Endothelial cell (in vitro differentiated cells): Measurements from ENCODE around the gene NME7. TPM values are rescaled to one million over a fixed set of nuclear protein-coding genes. Genes with fewer than 3 reads are reported as not detected.

Experiments
- DNase-seq: peaks from one replicate; pipeline ENCODE4 v3.0.0; 2021; ENCODE audit warnings: low spot score
- H3K27ac Mint-ChIP-seq: one replicate; pipeline ENCODE4 v1.8.0; 2021; ENCODE audit warnings: mixed read lengths, inconsistent platforms; ENCODE audit not compliant: unreplicated experiment
- H3K27me3 Mint-ChIP-seq: one replicate; pipeline ENCODE4 v1.8.0; 2021; ENCODE audit warnings: mild to moderate bottlenecking, moderate library complexity, mixed read lengths, inconsistent platforms; ENCODE audit not compliant: unreplicated experiment
- H3K36me3 Mint-ChIP-seq: one replicate; pipeline ENCODE4 v1.8.0; 2021; ENCODE audit warnings: mild to moderate bottlenecking, low read depth, mixed read lengths, inconsistent platforms; ENCODE audit not compliant: unreplicated experiment
- H3K4me1 Mint-ChIP-seq: one replicate; pipeline ENCODE4 v1.8.0; 2021; ENCODE audit warnings: mild to moderate bottlenecking, mixed read lengths, inconsistent platforms; ENCODE audit not compliant: unreplicated experiment
- H3K4me3 Mint-ChIP-seq: one replicate; pipeline ENCODE4 v1.8.0; 2021; ENCODE audit warnings: mild to moderate bottlenecking, mixed read lengths, inconsistent platforms; ENCODE audit not compliant: unreplicated experiment
- H3K9me3 Mint-ChIP-seq: one replicate; pipeline ENCODE4 v1.8.0; 2021; ENCODE audit warnings: mixed read lengths, inconsistent platforms; ENCODE audit not compliant: unreplicated experiment
- total RNA-seq: library from RNA; stranded (reverse); fragmentation: NEBNext Ultra II Directional; extraction: Animal tissue kit (Norgen Biotek cat#: 25700); gene quantifications from one replicate; pipeline ENCODE4 v1.2.1, GENCODE V29; 2021; ENCODE audit not compliant: unreplicated experiment
- TF ChIP-seq, protein P1 (sequence below): fragments of 200-600 bp; sonication (generic); IDR thresholded peaks from one replicate; pipeline ENCODE4 v1.5.0; 2021; ENCODE audit warnings: antibody characterized with exemption; ENCODE audit not compliant: unreplicated experiment

Gene NME7
- total RNA-seq, 1 donor from 2014 or later: 18.9 TPM

DNA sequence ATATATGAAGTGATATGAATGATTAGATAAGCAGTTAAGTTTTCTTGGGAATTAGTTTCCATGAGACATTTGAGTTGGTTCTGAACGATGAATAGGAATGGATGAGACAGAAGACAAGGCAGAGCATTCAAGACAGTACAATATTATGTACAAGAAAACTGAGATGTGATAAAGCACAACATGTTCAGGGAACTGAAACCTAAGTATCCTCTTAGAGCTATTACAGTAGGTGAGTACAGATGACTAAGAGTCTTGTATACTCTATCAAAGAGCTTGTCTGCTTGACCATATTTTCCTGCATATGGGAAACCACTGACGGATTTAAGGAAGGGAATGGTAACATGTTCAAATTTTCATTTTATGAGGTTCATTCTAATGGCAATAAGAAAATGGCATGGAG, 61.6 kb downstream of the NME7 start:
- H3K27ac Mint-ChIP-seq: no peak overlapping the region
- DNase-seq: no peak
- peaks cover 4% of the 10 kb centered on the region for H3K4me1 Mint-ChIP-seq
- peaks cover 24% of the 10 kb centered on the region for H3K36me3 Mint-ChIP-seq
- TF ChIP-seq, protein P1, sequence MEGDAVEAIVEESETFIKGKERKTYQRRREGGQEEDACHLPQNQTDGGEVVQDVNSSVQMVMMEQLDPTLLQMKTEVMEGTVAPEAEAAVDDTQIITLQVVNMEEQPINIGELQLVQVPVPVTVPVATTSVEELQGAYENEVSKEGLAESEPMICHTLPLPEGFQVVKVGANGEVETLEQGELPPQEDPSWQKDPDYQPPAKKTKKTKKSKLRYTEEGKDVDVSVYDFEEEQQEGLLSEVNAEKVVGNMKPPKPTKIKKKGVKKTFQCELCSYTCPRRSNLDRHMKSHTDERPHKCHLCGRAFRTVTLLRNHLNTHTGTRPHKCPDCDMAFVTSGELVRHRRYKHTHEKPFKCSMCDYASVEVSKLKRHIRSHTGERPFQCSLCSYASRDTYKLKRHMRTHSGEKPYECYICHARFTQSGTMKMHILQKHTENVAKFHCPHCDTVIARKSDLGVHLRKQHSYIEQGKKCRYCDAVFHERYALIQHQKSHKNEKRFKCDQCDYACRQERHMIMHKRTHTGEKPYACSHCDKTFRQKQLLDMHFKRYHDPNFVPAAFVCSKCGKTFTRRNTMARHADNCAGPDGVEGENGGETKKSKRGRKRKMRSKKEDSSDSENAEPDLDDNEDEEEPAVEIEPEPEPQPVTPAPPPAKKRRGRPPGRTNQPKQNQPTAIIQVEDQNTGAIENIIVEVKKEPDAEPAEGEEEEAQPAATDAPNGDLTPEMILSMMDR: no peak
- no peaks in the 10 kb centered on the region for H3K9me3 Mint-ChIP-seq
- H3K4me3 Mint-ChIP-seq: no peak overlapping the region
- H3K27me3 Mint-ChIP-seq: no peaks in the 10 kb centered on the region

DNA sequence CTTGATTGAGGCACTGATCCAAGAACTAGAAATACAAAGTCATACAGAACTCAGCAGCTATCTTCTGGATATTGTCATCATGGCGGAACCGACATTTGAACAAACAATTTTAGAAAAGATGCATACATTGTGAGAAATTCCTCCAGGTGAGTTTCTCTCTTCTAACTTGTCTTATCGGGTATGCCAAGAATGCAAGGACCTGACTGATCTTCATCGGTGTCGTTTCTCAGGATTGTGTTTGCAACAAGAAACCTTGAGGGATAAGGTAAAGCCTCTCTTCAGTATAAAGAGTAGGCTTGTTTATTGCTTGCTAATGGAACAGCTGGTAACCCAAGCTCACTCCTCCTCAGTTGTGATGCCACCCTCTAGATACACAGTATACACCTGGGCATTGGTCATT, 62.2 kb downstream of the NME7 start:
- no peak for DNase-seq
- H3K4me3 Mint-ChIP-seq: no peak overlapping the region
- no peaks in the 10 kb centered on the region for H3K27me3 Mint-ChIP-seq
- H3K4me1 Mint-ChIP-seq: peaks cover 4% of the 10 kb centered on the region
- TF ChIP-seq, protein P1: no peak
- no peak overlapping the region for H3K27ac Mint-ChIP-seq
- H3K9me3 Mint-ChIP-seq: no peaks in the 10 kb centered on the region
- peaks cover 24% of the 10 kb centered on the region for H3K36me3 Mint-ChIP-seq

DNA sequence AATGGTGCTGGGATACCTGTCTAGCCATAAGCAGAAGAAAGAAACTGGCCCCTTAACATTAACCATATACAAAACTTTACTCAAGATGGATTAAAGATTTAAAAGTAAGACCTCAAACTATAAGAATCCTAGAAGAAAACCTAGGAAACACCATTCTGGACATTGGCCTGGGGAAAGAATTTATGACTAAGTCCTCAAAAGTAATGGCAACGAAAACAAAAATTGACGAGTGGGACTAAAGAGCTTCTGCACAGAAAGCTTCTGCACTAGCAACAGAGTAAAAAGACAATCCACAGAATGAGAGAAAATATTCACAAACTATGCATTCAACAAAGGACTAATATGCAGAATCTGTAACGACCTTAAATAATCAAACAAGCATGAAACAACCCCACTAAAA, 66.7 kb downstream of the NME7 start:
- Mint-ChIP-seq H3K9me3 (no peaks in the 10 kb centered on the region), H3K36me3 (peaks cover 2% of the 10 kb centered on the region), H3K4me1 (peaks cover 6% of the 10 kb centered on the region), H3K4me3 (no peak overlapping the region), H3K27ac (no peak overlapping the region), H3K27me3 (no peaks in the 10 kb centered on the region)
- TF ChIP-seq, protein P1: no peak
- no peak for DNase-seq

DNA sequence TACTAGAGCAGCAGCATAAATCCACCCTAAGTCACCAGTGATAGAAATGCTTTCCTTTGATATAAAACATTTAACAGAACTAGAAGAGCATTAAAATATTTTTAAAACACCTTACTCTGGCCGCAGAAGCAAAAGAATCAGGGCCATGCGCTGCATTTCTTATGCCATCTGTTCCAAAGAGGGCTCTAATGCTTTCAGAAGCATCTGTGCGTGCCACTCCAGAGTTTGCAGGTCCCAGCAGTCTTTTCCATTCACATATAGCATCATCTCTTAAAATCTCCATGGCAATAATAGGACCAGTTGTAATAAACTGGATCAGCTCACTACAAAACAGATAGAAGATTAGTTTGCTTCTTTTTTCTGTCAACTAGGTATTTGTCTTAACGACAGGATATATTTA, 69.2 kb downstream of the NME7 start:
- TF ChIP-seq, protein P1: no peak
- Mint-ChIP-seq H3K4me3 (no peak overlapping the region), H3K27me3 (no peaks in the 10 kb centered on the region), H3K9me3 (no peaks in the 10 kb centered on the region), H3K27ac (no peak overlapping the region), H3K4me1 (peaks cover 6% of the 10 kb centered on the region), H3K36me3 (no peaks in the 10 kb centered on the region)
- no peak for DNase-seq

DNA sequence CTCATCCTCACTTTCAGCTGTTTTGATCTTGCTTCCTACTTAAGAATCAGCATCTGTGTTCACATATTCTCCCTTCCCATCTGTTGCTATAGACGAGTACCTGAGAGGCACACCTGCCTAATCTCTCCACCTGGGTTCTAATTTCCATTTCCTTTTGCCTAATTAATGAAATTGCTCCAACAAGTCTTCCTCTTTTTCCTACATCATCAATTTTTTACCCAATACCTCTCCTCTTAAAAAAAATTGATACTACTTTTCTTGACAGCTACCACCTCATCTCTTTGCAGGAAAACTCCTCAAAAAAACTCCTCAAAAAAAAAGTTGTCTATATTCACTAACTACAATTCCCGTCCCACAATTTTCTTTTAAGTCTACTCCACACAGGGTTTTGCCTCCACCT, 71.8 kb downstream of the NME7 start:
- Mint-ChIP-seq H3K9me3 (no peaks in the 10 kb centered on the region), H3K36me3 (no peaks in the 10 kb centered on the region), H3K4me1 (peaks cover 6% of the 10 kb centered on the region), H3K4me3 (no peak overlapping the region), H3K27ac (no peak overlapping the region), H3K27me3 (no peaks in the 10 kb centered on the region)
- no peak for DNase-seq
- TF ChIP-seq, protein P1: no peak
